B cell (primary cell): ENCODE measurements around the gene PLAC8L1. TPM values are rescaled to one million over a fixed set of nuclear protein-coding genes. Genes with fewer than 3 reads are reported as not detected.

ENCODE experiments used
- ATAC-seq: fragments of 200-7000 bp; cut with Tn5 transposase; one replicate; pipeline ENCODE4 v1.10.0; 2021; ENCODE audit warnings: low read depth, mild to moderate bottlenecking, moderate number of reproducible peaks, moderate library complexity
- CTCF ChIA-PET: fragments of 350-600 bp; sonication (Branson Sonifier 250); formaldehyde crosslinking; loops from one replicate; lab custom pipeline; 2021; ENCODE audit warnings: antibody characterized with exemption, inconsistent platforms; lab: Charles Lee
- POLR2A ChIA-PET: fragments of 350-600 bp; sonication (Branson Sonifier 250); formaldehyde crosslinking; loops from one replicate; lab custom pipeline; 2021; ENCODE audit warnings: antibody characterized with exemption; lab: Charles Lee
- DNase-seq: peaks from one replicate; pipeline ENCODE4 v3.0.0; 2013
- H2AFZ ChIP-seq: 2 replicates; pipeline ENCODE4 v1.6.1; 2012; ENCODE audit warnings: mild to moderate bottlenecking, low read depth, low read length; ENCODE audit not compliant: insufficient read depth, poor library complexity, severe bottlenecking
- H3K27ac ChIP-seq, 2 donors: 1 replicate in 1 of 2; 2 replicates in 1 of 2; pipeline ENCODE4 v1.5.1; 2012 to 2013; ENCODE audit warnings: low read length in 2 of 2, mild to moderate bottlenecking in 2 of 2, moderate library complexity in 1 of 2
- H3K27me3 ChIP-seq, 4 experiments: fragments of 200-600 bp in 1 of 4; sonication (generic) in 1 of 4; replicated peaks in 1 of 4; 1 replicate in 2 of 4; 2 replicates in 2 of 4; pipeline versions ENCODE4 v1.6.1 to v1.7.0; 2013 to 2016; ENCODE audit warnings: low read length in 3 of 4, mild to moderate bottlenecking in 2 of 4, mixed read lengths in 1 of 4, moderate library complexity in 1 of 4; ENCODE audit not compliant: insufficient read depth in 4 of 4, control insufficient read depth in 3 of 4; ENCODE audit errors: control extremely low read depth in 1 of 4
- H3K36me3 ChIP-seq, 2 experiments: replicated peaks in 1 of 2; 1 replicate in 1 of 2; 2 replicates in 1 of 2; pipeline versions ENCODE4 v1.6.1 to v1.7.1; 2013; ENCODE audit warnings: low read length in 1 of 2; ENCODE audit not compliant: insufficient read depth in 2 of 2, control insufficient read depth in 1 of 2; ENCODE audit errors: control extremely low read depth in 1 of 2, extremely low read depth in 1 of 2
- H3K4me1 ChIP-seq, 2 donors: fragments of 200-600 bp in 1 of 2; sonication (generic) in 1 of 2; 1 replicate in 1 of 2; 2 replicates in 1 of 2; pipeline versions ENCODE4 v1.5.1 to v1.6.1; 2013 to 2017; ENCODE audit warnings: low read length in 2 of 2; ENCODE audit not compliant: control insufficient read depth in 2 of 2, insufficient read depth in 2 of 2
- H3K4me2 ChIP-seq: replicated peaks from 2 replicates; pipeline ENCODE3; 2012; ENCODE audit warnings: mild to moderate bottlenecking, low read depth, low read length; ENCODE audit not compliant: poor library complexity, severe bottlenecking
- H3K4me3 ChIP-seq, 5 experiments: fragments of 200-600 bp in 1 of 5; sonication (generic) in 1 of 5; 1 replicate in 3 of 5; 2 replicates in 2 of 5; pipeline versions ENCODE4 v1.5.1 to v1.7.0; 2011 to 2016; ENCODE audit warnings: low read length in 4 of 5, mild to moderate bottlenecking in 4 of 5, low read depth in 2 of 5, control low read depth in 1 of 5, moderate library complexity in 1 of 5; ENCODE audit not compliant: insufficient read depth in 1 of 5; ENCODE audit errors: control extremely low read depth in 1 of 5, extremely low read depth in 1 of 5
- H3K79me2 ChIP-seq: fragments of 200-600 bp; sonication (generic); one replicate; pipeline ENCODE4 v1.6.0; 2016; ENCODE audit warnings: low read length; ENCODE audit not compliant: control insufficient read depth, insufficient read depth
- H3K9ac ChIP-seq: fragments of 200-600 bp; sonication (generic); 2 replicates; pipeline ENCODE4 v1.6.1; 2017; ENCODE audit warnings: mild to moderate bottlenecking, low read length, moderate library complexity
- H3K9me3 ChIP-seq, 3 donors: one replicate each; pipeline versions ENCODE4 v1.6.1 to v1.7.1; 2013; ENCODE audit warnings: low read length in 2 of 3; ENCODE audit not compliant: control insufficient read depth in 2 of 3, insufficient read depth in 1 of 3; ENCODE audit errors: control extremely low read depth in 1 of 3
- H4K20me1 ChIP-seq: 2 replicates; pipeline ENCODE4 v1.6.0; 2012; ENCODE audit warnings: mild to moderate bottlenecking, low read length; ENCODE audit not compliant: insufficient read depth, control insufficient read depth, poor library complexity, severe bottlenecking
- H3K27ac Mint-ChIP-seq: one replicate; pipeline ENCODE4 v1.8.0; 2021; ENCODE audit warnings: mixed read lengths
- H3K27me3 Mint-ChIP-seq: one replicate; pipeline ENCODE4 v1.8.0; 2021; ENCODE audit warnings: mixed read lengths
- H3K4me1 Mint-ChIP-seq: one replicate; pipeline ENCODE4 v1.8.0; 2021; ENCODE audit warnings: mixed read lengths
- H3K4me3 Mint-ChIP-seq: one replicate; pipeline ENCODE4 v1.8.0; 2021; ENCODE audit warnings: mixed read lengths
- H3K9me3 Mint-ChIP-seq: one replicate; pipeline ENCODE4 v1.8.0; 2022; ENCODE audit warnings: mixed read lengths; ENCODE audit not compliant: insufficient read depth
- EZH2 ChIP-seq: IDR thresholded peaks from 2 replicates; pipeline ENCODE4 v1.6.1; 2012; ENCODE audit warnings: borderline replicate concordance, low read depth, mild to moderate bottlenecking, moderate library complexity, low read length; ENCODE audit not compliant: insufficient read depth, poor library complexity, severe bottlenecking
- WGBS: methylation state at CpG from one replicate; pipeline ENCODE4 v1.1.5; 2013; ENCODE audit warnings: missing lambda C conversion rate; ENCODE audit not compliant: insufficient coverage; 5-methylcytosine and 5-hydroxymethylcytosine counted together
- intact Hi-C: fragments of 100-400 bp; cut with micrococcal nuclease; formaldehyde crosslinking; loops from one replicate; pipeline ENCODE4 v1.10.0; 2022
- polyA plus RNA-seq: library from polyadenylated mRNA; depleted of rRNA; stranded (reverse); fragments of >200 nt; gene quantifications from 2 replicates; pipeline ENCODE4 v1.2.3, GENCODE V29; 2012
- total RNA-seq, 2 donors: library from RNA; stranded (reverse); fragments of 120-200 nt in 1 of 2; gene quantifications; 1 replicate in 1 of 2; 2 replicates in 1 of 2; pipeline versions ENCODE4 v1.2.3 to v1.2.4, GENCODE V29; 2013 to 2022
- TF ChIP-seq, protein P1 (sequence below): fragments of 200-600 bp; IDR thresholded peaks from one replicate; pipeline ENCODE4 v1.8.0; 2022; ENCODE audit warnings: antibody characterized with exemption, mild to moderate bottlenecking

PLAC8L1 gene
- total and polyA plus RNA-seq, 2 donors (not counting 1 experiment from before 2014, with no cell fraction given): 0.49 TPM; not detected in 1

DNA sequence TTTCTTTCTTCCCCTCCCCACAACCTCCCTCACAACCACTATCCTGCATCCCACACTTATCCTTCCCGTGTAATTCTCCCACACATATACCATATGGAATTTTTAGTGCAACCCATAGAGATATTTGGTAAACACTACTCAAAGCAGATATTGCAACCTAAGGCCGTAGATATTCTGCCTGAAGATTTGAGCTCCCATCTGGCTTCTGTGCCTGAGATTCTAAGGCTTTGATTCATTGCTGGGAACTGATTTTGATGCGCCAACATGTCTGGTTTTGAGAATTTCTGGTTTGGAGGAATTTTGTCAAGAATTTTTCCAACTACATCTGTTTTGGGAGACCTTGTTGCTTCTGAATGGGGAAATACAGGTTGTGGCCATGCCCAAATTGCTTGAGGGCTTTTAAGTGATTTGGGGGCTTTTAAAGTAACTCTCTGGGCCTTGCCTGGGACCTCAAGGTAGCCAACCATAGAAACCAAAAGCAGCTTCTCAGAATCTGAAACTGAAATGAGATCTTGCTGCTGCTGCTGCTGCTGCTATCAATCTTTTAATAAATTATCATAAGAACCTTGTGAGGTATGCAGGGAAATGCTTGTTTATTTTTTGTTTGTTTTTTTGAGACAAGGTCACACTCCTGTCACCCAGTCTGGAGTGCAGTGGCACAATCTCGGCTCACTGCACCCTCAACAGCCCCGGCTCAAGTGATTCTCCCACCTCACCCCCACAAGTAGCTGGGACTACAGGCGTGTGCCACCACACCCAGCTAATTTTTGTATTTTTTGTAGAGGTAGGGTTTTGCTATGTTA, 36.2 kb downstream of the PLAC8L1 start:
- no peaks in the 10 kb centered on the region for H3K4me1 Mint-ChIP-seq
- Histone ChIP-seq H3K4me3 (no peak overlapping the region), H3K4me2 (no peak overlapping the region), H3K27me3 (peaks cover 0 to 4% (median 0%) of the 10 kb centered on the region in 4 experiments), H3K9me3 (no peaks in the 10 kb centered on the region), H3K9ac (no peak overlapping the region), H3K4me1 (no peaks in the 10 kb centered on the region), H3K36me3 (no peaks in the 10 kb centered on the region), H2AFZ (no peak overlapping the region), H4K20me1 (no peaks in the 10 kb centered on the region), H3K27ac (no peak overlapping the region), H3K79me2 (no peaks in the 10 kb centered on the region)
- no peak overlapping the region for H3K27ac Mint-ChIP-seq
- peaks cover 9% of the 10 kb centered on the region for H3K27me3 Mint-ChIP-seq
- no peak for DNase-seq
- ChIA-PET POLR2A (no interaction called here), CTCF (no interaction called here)
- WGBS: 100% methylated on average over 1 of the region's 6 CpGs
- no peak for TF ChIP-seq EZH2
- TF ChIP-seq, protein P1, sequence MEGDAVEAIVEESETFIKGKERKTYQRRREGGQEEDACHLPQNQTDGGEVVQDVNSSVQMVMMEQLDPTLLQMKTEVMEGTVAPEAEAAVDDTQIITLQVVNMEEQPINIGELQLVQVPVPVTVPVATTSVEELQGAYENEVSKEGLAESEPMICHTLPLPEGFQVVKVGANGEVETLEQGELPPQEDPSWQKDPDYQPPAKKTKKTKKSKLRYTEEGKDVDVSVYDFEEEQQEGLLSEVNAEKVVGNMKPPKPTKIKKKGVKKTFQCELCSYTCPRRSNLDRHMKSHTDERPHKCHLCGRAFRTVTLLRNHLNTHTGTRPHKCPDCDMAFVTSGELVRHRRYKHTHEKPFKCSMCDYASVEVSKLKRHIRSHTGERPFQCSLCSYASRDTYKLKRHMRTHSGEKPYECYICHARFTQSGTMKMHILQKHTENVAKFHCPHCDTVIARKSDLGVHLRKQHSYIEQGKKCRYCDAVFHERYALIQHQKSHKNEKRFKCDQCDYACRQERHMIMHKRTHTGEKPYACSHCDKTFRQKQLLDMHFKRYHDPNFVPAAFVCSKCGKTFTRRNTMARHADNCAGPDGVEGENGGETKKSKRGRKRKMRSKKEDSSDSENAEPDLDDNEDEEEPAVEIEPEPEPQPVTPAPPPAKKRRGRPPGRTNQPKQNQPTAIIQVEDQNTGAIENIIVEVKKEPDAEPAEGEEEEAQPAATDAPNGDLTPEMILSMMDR: no peak
- no peaks in the 10 kb centered on the region for H3K9me3 Mint-ChIP-seq
- no peak overlapping the region for H3K4me3 Mint-ChIP-seq
- no peak for ATAC-seq
- intact Hi-C loops: no loop called here

DNA sequence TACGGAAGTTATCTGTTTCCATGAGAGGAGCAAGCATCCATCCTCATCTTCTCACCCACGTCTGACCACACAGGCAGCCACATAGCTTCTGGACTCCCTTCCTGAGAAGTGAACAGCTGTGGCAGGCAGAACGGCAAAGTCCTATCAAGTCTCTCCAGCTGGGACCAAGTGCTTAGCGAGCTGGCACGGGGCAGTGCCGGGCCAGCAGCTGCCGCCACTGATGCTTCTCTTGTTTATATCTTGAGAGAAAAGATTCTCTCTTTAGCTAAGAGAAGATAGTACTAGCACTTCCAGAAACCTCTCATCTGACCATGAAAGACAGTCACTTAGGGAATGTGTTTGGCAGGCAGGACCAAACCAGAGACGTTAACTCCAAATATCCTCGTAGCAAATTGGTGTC, 37.2 kb downstream of the PLAC8L1 start:
- DNase-seq (no peak), ATAC-seq (no peak)
- Histone ChIP-seq H3K27me3 (peaks cover 0 to 4% (median 0%) of the 10 kb centered on the region in 4 experiments), H3K4me2 (no peak overlapping the region), H3K4me1 (no peaks in the 10 kb centered on the region), H3K79me2 (no peaks in the 10 kb centered on the region), H2AFZ (no peak overlapping the region), H3K27ac (no peak overlapping the region), H3K9ac (no peak overlapping the region), H3K4me3 (no peak overlapping the region), H4K20me1 (no peaks in the 10 kb centered on the region), H3K9me3 (no peaks in the 10 kb centered on the region), H3K36me3 (no peaks in the 10 kb centered on the region)
- WGBS: 97% methylated on average over 5 of the region's 9 CpGs
- Mint-ChIP-seq H3K27me3 (peaks cover 17% of the 10 kb centered on the region), H3K27ac (no peak overlapping the region), H3K9me3 (no peaks in the 10 kb centered on the region), H3K4me3 (no peak overlapping the region), H3K4me1 (no peaks in the 10 kb centered on the region)
- TF ChIP-seq EZH2: no peak
- TF ChIP-seq, protein P1: no peak
- intact Hi-C loops: no loop called here
- CTCF ChIA-PET: no interaction called here
- POLR2A ChIA-PET: no interaction called here
